Measurements from ENCODE around the gene SPEM3.

SPEM3 gene

DNA sequence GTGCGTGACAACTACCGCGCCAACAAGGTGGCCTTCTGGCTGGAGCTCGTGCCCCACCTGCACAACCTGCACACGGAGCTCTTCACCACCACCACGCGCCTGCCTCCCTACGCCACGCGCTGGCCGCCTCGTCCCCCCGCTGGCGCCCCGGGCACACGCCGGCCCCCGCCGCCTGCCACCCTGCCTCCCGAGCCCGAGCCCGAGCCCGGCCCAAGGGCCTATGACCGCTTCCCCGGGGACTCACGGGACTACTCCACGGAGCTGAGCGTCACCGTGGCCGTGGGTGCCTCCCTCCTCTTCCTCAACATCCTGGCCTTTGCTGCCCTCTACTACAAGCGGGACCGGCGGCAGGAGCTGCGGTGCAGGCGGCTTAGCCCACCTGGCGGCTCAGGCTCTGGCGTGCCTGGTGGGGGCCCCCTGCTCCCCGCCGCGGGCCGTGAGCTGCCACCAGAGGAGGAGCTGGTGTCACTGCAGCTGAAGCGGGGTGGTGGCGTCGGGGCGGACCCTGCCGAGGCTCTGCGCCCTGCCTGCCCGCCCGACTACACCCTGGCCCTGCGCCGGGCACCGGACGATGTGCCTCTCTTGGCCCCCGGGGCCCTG is 11.5 kb upstream of the SPEM3 start:
- TF ChIP-seq, protein P1, sequence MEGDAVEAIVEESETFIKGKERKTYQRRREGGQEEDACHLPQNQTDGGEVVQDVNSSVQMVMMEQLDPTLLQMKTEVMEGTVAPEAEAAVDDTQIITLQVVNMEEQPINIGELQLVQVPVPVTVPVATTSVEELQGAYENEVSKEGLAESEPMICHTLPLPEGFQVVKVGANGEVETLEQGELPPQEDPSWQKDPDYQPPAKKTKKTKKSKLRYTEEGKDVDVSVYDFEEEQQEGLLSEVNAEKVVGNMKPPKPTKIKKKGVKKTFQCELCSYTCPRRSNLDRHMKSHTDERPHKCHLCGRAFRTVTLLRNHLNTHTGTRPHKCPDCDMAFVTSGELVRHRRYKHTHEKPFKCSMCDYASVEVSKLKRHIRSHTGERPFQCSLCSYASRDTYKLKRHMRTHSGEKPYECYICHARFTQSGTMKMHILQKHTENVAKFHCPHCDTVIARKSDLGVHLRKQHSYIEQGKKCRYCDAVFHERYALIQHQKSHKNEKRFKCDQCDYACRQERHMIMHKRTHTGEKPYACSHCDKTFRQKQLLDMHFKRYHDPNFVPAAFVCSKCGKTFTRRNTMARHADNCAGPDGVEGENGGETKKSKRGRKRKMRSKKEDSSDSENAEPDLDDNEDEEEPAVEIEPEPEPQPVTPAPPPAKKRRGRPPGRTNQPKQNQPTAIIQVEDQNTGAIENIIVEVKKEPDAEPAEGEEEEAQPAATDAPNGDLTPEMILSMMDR (IDR thresholded peaks at IDR 0.05; ENCODE audit: insufficient read depth, low read length, missing control alignments): no peak
- POLR2A ChIA-PET: interaction anchor here (0.7 kb wide), 1 partner anchor 13 kb away, joined by 4 read pairs; the partner anchor contains the start of gene TMEM256
- CTCF ChIA-PET: no interaction called here
- DNase-seq (ENCODE audit: low read depth, low spot score): no peak
- H3K4me3 ChIP-seq (ENCODE audit: low read depth, low read length): no peak overlapping the region

DNA sequence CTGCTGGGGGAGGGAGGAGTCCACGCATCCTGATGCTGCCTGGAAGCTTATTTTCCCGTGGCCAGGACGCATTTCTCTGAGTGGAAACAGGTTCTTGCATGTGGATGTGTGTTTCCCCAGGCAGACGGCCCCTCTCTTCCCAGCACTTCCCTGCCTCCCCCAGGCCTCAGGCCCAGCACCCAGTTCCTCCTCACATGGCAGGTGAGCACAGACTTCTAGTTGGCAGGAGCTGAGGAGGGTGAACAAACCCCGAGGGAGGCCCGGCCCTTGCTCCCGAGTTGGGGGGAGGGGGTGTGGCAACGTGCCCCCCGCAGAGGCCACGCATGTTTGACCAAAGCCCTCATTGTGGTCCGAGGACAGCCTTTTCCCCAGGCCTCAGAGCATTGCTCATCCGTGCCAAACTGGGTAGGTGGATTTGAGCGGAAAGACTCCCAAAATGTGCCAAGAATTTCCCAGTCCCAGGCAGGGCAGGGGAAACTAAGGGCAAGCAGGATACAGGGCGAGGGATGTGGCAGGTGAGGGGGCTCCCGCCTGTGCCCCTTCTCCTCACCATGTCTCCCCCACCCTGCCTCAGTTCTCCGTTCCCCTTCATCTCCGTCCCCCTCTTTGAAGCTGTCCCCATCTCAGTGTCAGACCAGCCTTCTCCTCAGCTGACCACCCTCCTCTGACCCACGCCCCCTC is 10.0 kb upstream of the SPEM3 start:
- no peak overlapping the region for H3K4me3 ChIP-seq (ENCODE audit: low read depth, low read length)
- TF ChIP-seq, protein P1 (IDR thresholded peaks at IDR 0.05; ENCODE audit: insufficient read depth, low read length, missing control alignments): no peak
- DNase-seq (ENCODE audit: low read depth, low spot score): no peak
- ChIA-PET CTCF (interaction anchor here (0.8 to 1.0 kb wide), 2 partner anchors 97 to 142 kb away, joined by 3 read pairs; no protein-coding TSS in a partner anchor), POLR2A (no interaction called here)

DNA sequence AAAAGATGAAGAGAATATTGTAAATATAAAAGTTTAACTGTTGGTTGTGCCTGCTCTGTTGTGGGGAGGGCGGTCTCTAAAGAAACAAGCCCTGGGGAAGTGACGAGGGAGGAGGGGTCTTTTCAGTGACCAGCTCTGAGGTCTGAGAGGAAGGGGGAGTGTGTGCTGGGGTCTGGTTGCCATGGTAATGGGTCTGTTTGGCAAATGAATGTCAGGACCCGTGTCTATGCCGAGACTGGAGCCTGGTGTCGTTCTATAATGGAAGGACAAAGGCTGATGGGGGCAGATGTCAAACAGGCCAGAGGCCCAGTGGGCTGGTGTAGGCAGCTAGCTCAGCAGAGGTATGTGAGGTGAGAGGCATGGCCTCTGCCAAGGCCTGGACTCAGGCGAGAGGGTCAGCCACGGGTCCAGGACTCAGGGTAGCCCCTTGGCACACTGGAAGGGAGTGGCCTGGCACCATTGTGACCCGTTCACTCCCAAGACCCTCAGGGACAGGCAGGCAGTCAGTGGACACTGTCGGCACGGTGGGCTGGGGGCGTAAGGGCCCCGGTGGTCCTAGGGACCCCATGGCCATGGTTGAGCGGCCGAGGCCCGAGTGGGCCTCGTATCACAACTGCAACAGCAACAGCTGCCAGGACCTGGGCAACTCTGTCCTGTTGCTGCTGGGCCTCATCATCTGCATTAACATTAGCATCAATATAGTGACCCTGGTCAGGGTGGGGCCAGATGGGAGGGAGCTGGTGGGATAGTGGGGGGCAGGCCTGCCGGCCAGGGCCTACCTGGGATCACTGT is 8.6 kb upstream of the SPEM3 start, which contains the start of gene SPEM1:
SPEM1 (plus strand) TSS at position 506 of the 792 bp plus-strand sequence; CDS start at position 567, 61 bp downstream.
- no peak for DNase-seq (ENCODE audit: low read depth, low spot score)
- POLR2A ChIA-PET: interaction anchor here (1.0 to 1.6 kb wide), 2 partner anchors 16 to 64 kb away, joined by 4 to 6 read pairs; partner anchors contain the start of genes POLR2A and TMEM256
- no peak within 1 kb of the TSS for H3K4me3 ChIP-seq (ENCODE audit: low read depth, low read length)
- CTCF ChIA-PET: interaction anchor here (0.8 to 2.5 kb wide), 3 partner anchors 17 to 141 kb away, joined by 3 to 10 read pairs (median 3); no protein-coding TSS in a partner anchor
- TF ChIP-seq, protein P1 (IDR thresholded peaks at IDR 0.05; ENCODE audit: insufficient read depth, low read length, missing control alignments): no peak

DNA sequence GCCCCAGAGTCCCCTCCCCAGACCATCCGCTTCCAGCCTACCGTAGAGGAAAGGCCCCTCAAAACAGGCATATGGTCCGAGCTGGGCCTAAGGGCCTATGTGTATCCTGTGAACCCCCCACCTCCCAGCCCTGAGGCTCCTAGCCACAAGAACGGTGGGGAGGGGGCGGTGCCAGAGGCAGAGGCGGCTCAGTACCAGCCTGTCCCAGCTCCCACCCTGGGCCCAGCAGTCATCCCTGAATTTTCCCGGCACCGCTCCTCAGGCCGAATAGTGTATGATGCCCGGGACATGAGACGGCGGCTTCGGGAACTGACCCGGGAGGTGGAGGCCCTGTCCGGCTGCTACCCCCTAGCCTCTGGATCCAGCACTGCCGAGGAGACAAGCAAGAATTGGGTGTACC is 7.5 kb upstream of the SPEM3 start:
- DNase-seq (ENCODE audit: low read depth, low spot score): no peak
- H3K4me3 ChIP-seq (ENCODE audit: low read depth, low read length): no peak overlapping the region
- TF ChIP-seq, protein P1 (IDR thresholded peaks at IDR 0.05; ENCODE audit: insufficient read depth, low read length, missing control alignments): no peak
- ChIA-PET POLR2A (interaction anchor here (1.0 to 1.6 kb wide), 2 partner anchors 17 to 63 kb away, joined by 4 to 6 read pairs; partner anchors contain the start of genes POLR2A and TMEM256), CTCF (interaction anchor here (2.5 kb wide), 1 partner anchor 16 kb away, joined by 10 read pairs; no protein-coding TSS in a partner anchor)

DNA sequence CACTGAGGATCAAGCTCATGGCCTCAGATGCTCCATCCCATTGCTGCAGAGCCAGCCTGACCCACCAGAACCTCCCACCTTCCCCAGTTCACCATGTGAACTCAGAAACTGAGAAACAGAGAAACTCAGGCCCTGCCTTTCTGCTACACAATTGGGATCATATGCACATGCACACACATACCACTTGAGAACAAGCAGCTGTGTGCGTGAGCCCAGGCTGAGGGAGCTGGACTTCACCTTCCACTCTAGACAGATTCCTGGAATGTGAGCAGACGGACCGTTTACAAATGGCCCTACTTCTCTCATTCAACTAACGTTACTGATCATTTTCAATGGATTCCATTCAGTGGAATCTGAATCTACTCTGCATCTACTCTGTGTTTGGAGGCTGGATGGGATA is 5.0 kb upstream of the SPEM3 start:
- TF ChIP-seq, protein P1 (IDR thresholded peaks at IDR 0.05; ENCODE audit: insufficient read depth, low read length, missing control alignments): no peak
- ChIA-PET CTCF (interaction anchor here (1.1 to 3.4 kb wide), 2 partner anchors 13 to 17 kb away, joined by 3 to 10 read pairs; no protein-coding TSS in a partner anchor), POLR2A (interaction anchor here (1.2 to 1.5 kb wide), 2 partner anchors 17 to 19 kb away, joined by 3 to 5 read pairs; partner anchors contain the start of gene TMEM256)
- DNase-seq (ENCODE audit: low read depth, low spot score): no peak
- H3K4me3 ChIP-seq (ENCODE audit: low read depth, low read length): no peak overlapping the region
